Measurements from ENCODE around the gene ITGAD.

Gene ITGAD

GRCh38 chr16:31423241-31423640 lies 30.1 kb downstream of the ITGAD start:
- no peak for TF ChIP-seq GATA3 (IDR thresholded peaks at IDR 0.05; ENCODE audit: low read depth, low read length)
- TF ChIP-seq GATA2 (IDR thresholded peaks at IDR 0.05; ENCODE audit: low read depth, low read length): no peak

- TF ChIP-seq GATA3 (IDR thresholded peaks at IDR 0.05; ENCODE audit: low read depth, low read length): no peak
- no peak for TF ChIP-seq GATA2 (IDR thresholded peaks at IDR 0.05; ENCODE audit: low read depth, low read length)
Measured at GRCh38 chr16:31423801-31424200, 30.7 kb downstream of the ITGAD start.

DNA sequence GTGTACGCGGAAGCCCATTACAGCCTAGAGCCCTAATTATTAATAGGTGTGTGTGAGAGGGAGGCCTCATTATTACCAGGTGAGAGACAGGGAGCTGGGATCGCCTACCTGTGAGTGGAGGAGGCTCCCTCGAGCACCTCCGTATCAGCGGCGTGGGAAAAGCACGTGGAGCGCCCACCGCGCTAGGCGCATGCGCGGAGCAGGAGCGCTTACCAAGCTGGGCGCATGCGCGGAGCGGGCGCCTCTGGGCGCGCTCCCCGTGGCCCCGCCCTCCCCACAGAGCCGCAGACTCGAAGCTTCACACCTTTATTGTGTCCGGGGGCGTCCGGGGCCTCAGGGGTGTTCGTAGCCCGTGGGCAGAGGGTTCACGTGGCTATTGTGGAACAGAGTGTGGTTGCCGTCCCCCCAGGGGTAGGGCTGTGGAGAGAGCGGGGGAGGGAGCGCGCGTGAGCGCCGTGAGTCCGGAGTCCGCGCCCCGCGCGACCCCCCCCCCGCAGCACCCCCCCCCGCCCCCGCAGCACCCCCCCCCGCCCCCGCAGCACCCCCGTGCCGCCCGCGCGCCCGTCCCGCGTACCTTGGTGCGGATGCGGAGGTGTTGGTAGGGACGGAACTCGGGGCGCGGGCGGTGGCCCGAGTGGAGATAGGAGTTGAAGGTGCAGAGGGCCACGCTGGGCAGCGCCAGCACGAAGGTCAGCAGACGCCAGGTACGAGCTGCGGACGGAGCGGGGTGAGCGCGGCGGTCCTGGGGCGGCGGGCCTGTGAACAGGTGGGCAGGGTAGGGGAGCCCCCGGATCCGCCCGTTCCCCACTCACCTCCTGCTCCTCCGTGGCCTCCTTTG lies 34.5 kb downstream of the ITGAD start:
- no peak for TF ChIP-seq GATA3 (IDR thresholded peaks at IDR 0.05; ENCODE audit: low read depth, low read length)
- TF ChIP-seq GATA2 (IDR thresholded peaks at IDR 0.05; ENCODE audit: low read depth, low read length): no peak

DNA sequence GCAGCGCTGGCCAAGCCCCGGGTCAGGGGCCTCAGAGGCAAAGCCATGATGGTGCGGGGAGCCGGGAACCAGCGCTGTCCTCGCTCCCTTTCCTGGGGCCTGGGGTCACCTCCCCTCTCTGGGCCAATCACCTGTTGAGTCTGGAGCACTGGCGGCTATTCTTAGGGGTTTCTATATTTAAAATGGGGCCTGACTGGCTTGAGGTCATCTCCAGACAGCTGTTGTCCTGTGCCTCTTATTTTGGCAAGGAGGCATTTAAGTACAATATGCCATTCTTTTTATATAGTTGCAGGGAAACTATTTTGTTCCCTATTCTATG lies 35.1 kb downstream of the ITGAD start, which contains the start of gene COX6A2:
COX6A2 (minus strand) TSS at position 82 of the 319 bp plus-strand sequence; CDS start at position 47, 35 bp downstream.
- TF ChIP-seq GATA2 (IDR thresholded peaks at IDR 0.05; ENCODE audit: low read depth, low read length): no peak
- TF ChIP-seq GATA3 (IDR thresholded peaks at IDR 0.05; ENCODE audit: low read depth, low read length): no peak

DNA sequence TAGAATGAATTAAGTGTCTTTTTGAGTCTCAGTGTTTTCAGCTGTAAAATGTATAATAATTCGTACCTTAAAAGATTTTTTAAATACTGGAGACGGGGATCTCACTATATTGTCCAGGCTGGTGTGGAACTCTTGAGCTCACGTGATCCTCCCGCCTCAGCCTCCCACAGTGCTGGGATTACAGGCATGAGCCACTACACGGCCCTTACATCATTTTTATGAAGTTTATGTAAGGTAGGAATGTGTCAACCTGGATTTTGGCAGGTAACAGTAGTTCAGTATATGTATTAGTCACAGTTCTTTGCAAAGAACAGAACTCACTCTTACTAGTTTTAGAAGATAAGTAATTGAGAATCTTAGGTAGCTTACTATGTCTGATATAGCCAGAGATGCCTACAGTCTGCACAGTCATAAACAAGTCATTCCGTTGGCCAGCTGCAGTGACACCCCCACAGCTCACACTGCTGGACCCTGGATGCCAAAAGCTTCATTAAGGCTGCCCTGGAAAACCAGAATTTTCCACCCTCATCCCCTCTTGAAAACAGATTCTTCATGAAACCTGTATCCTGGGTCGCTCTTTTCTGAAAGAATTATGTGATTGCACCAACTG lies 35.6 kb downstream of the ITGAD start:
- TF ChIP-seq GATA3 (IDR thresholded peaks at IDR 0.05; ENCODE audit: low read depth, low read length) (no peak), GATA2 (IDR thresholded peaks at IDR 0.05; ENCODE audit: low read depth, low read length) (no peak)

DNA sequence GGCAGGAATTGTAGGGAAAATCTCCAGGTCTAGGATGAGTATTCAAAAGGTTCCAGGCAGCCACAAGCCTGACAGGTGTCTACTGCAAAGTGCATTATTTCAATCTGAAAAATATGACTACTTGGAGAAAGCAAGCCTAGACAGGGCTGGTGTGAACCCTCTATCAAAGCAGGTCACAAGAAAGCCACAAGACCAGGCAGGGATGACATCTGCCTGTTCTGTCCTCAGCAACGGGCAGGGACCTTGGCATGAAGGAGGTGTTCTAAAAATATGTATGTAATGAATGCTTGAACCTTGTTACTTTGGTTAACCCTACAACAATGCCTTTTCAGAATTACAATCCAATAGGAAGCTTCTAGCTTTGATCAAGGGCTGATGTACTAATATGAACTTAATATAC lies 36.2 kb downstream of the ITGAD start:
- TF ChIP-seq GATA3 (IDR thresholded peaks at IDR 0.05; ENCODE audit: low read depth, low read length) (no peak), GATA2 (IDR thresholded peaks at IDR 0.05; ENCODE audit: low read depth, low read length) (no peak)

- no peak for TF ChIP-seq GATA2 (IDR thresholded peaks at IDR 0.05; ENCODE audit: low read depth, low read length)
- TF ChIP-seq GATA3 (IDR thresholded peaks at IDR 0.05; ENCODE audit: low read depth, low read length): no peak
Measured at GRCh38 chr16:31429796-31430195, 36.7 kb downstream of the ITGAD start.

GRCh38 chr16:31430380-31431052 lies 37.4 kb downstream of the ITGAD start:
- TF ChIP-seq GATA3 (IDR thresholded peaks at IDR 0.05; ENCODE audit: low read depth, low read length): no peak
- no peak for TF ChIP-seq GATA2 (IDR thresholded peaks at IDR 0.05; ENCODE audit: low read depth, low read length)

- TF ChIP-seq GATA2 (IDR thresholded peaks at IDR 0.05; ENCODE audit: low read depth, low read length) (no peak), GATA3 (IDR thresholded peaks at IDR 0.05; ENCODE audit: low read depth, low read length) (no peak)
Measured at GRCh38 chr16:31435341-31436220, 42.4 kb downstream of the ITGAD start.

- TF ChIP-seq GATA3 (IDR thresholded peaks at IDR 0.05; ENCODE audit: low read depth, low read length) (no peak), GATA2 (IDR thresholded peaks at IDR 0.05; ENCODE audit: low read depth, low read length) (no peak)
Measured at GRCh38 chr16:31436221-31437045, 43.3 kb downstream of the ITGAD start.

DNA sequence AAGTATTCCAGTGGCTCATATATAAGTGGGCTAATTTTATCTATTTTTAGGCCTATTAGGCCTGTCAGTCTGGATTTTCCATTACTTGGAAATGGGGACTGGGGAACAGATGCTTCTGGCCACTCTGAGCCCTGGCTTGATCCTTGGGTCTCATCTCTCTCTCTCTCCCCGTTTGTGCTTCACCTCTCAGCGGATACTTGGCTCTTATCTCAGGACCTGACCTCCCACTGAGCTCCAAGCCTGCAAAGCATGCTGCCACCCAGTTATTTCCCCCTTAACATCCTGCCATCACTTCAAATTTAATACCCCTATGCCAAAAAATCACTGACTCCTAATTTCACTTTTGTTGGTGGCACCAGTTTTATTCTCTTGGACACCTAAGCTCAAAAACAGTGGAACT lies 45.3 kb downstream of the ITGAD start:
- no peak for TF ChIP-seq GATA2 (IDR thresholded peaks at IDR 0.05; ENCODE audit: low read depth, low read length)
- no peak for TF ChIP-seq GATA3 (IDR thresholded peaks at IDR 0.05; ENCODE audit: low read depth, low read length)

DNA sequence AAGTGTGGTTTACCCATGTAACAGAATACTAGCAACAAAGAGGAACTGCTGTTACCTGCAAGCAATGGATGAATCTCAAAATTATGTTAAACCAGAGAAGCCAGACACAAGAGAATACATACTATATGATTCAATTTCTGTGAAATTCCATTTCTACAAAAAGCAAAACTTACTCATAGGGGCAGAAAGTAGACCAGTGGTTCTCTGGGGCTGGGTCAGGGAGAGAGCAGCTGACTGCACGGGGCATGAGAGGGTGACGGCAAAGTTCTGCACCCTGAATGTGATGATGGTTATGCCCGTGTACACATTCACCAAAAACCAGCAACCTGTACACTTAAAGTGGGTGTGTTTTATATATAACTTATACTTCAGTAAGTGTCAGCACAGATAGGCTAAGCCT lies 46.4 kb downstream of the ITGAD start:
- TF ChIP-seq GATA2 (IDR thresholded peaks at IDR 0.05; ENCODE audit: low read depth, low read length) (no peak), GATA3 (IDR thresholded peaks at IDR 0.05; ENCODE audit: low read depth, low read length) (no peak)

Measured in SH-SY5Y (cell line).